ENCODE results near the gene ATP8A1. TPM values are rescaled to one million over a fixed set of nuclear protein-coding genes. Genes with fewer than 3 reads are reported as not detected.

Gene ATP8A1
- total and polyA plus RNA-seq, 8 donors: 21.5 to 60.9 (median 36.6) TPM

- intact Hi-C loops (cut with DNase I): no loop called here
- no peak for TF ChIP-seq CTCF (IDR thresholded peaks at IDR 0.05)
- DNase-seq (peak in 3 of 4 donors; percentile 59 to 76 (median 67)), ATAC-seq (peak; percentile 50)
- peaks cover 63 to 82% of the 10 kb centered on the region in 2 donors for H3K27me3 ChIP-seq
- no peak within 1 kb of the TSS for H3K27ac ChIP-seq
- peak within 1 kb of the TSS; percentile 41 to 45 for H3K4me3 ChIP-seq
- no peaks in the 10 kb centered on the region for H3K9me3 ChIP-seq
- no peaks in the 10 kb centered on the region for H3K36me3 ChIP-seq
- H3K4me1 ChIP-seq: peaks cover 11 to 28% of the 10 kb centered on the region in 2 donors
Measured at GRCh38 chr4:42396752-42397634, 259.9 kb downstream of the ATP8A1 start, which contains the start of gene SHISA3. SHISA3 (plus strand) TSS chr4:42397488; CDS start chr4:42398057, 569 bp downstream.

GRCh38 chr4:42396361-42396751 lies 260.5 kb downstream of the ATP8A1 start:
- H3K36me3 ChIP-seq: no peaks in the 10 kb centered on the region
- no peaks in the 10 kb centered on the region for H3K9me3 ChIP-seq
- DNase-seq: no peak
- H3K4me1 ChIP-seq: peaks cover 11 to 28% of the 10 kb centered on the region in 2 donors
- peaks cover 63 to 76% of the 10 kb centered on the region in 2 donors for H3K27me3 ChIP-seq
- H3K4me3 ChIP-seq: no peak overlapping the region
- no peak overlapping the region for H3K27ac ChIP-seq
- intact Hi-C loops (cut with DNase I): no loop called here
- no peak for ATAC-seq
- no peak for TF ChIP-seq CTCF (IDR thresholded peaks at IDR 0.05)

- no peak overlapping the region for H3K4me3 ChIP-seq
- no peaks in the 10 kb centered on the region for H3K9me3 ChIP-seq
- no peak overlapping the region for H3K27ac ChIP-seq
- H3K36me3 ChIP-seq: no peaks in the 10 kb centered on the region
- intact Hi-C loops (cut with DNase I): no loop called here
- DNase-seq (no peak), ATAC-seq (no peak)
- peaks cover 11 to 28% of the 10 kb centered on the region in 2 donors for H3K4me1 ChIP-seq
- no peak for TF ChIP-seq CTCF (IDR thresholded peaks at IDR 0.05)
- H3K27me3 ChIP-seq: peaks cover 55 to 68% of the 10 kb centered on the region in 2 donors
Measured at GRCh38 chr4:42395595-42395994, 261.3 kb downstream of the ATP8A1 start.

GRCh38 chr4:42392436-42392835 lies 264.5 kb downstream of the ATP8A1 start:
- Histone ChIP-seq H3K27ac (no peak overlapping the region), H3K4me1 (peaks cover 0 to 11% of the 10 kb centered on the region in 2 donors), H3K4me3 (no peak overlapping the region), H3K9me3 (no peaks in the 10 kb centered on the region), H3K36me3 (no peaks in the 10 kb centered on the region), H3K27me3 (peaks cover 26 to 37% of the 10 kb centered on the region in 2 donors)
- TF ChIP-seq CTCF (IDR thresholded peaks at IDR 0.05): no peak
- ATAC-seq: no peak
- DNase-seq: no peak
- intact Hi-C loops (cut with DNase I): no loop called here

- no peak for TF ChIP-seq CTCF (IDR thresholded peaks at IDR 0.05)
- H3K4me3 ChIP-seq: no peak overlapping the region
- intact Hi-C loops (cut with DNase I): no loop called here
- H3K27me3 ChIP-seq: peaks cover 21 to 32% of the 10 kb centered on the region in 2 donors
- no peaks in the 10 kb centered on the region for H3K9me3 ChIP-seq
- no peaks in the 10 kb centered on the region for H3K36me3 ChIP-seq
- DNase-seq (no peak), ATAC-seq (no peak)
- H3K27ac ChIP-seq: no peak overlapping the region
- H3K4me1 ChIP-seq: peaks cover 0 to 7% of the 10 kb centered on the region in 2 donors
Measured at GRCh38 chr4:42391981-42392380, 264.9 kb downstream of the ATP8A1 start.
